ENCODE measurements around the gene RFX3. TPM values are rescaled to one million over a fixed set of nuclear protein-coding genes. Genes with fewer than 3 reads are reported as not detected.

Gene RFX3
- total and polyA plus RNA-seq, 2 donors (not counting 3 experiments of a cell fraction or from before 2014, with no cell fraction given), result 4.8 to 10.5 TPM

- Histone ChIP-seq H3K4me1 (ENCODE audit: control insufficient read depth, extremely low read depth, insufficient read depth, low read length) (no peaks in the 10 kb centered on the region), H3K4me3 (replicated peaks in 1 of 3; ENCODE audit: insufficient read depth in 1 of 3, low read depth in 1 of 3, low read length in 3 of 3) (no peak overlapping the region), H3K36me3 (ENCODE audit: control insufficient read depth in 2 of 2, extremely low read depth in 1 of 2, insufficient read depth in 2 of 2, low read length in 2 of 2) (no peaks in the 10 kb centered on the region), H2AFZ (ENCODE audit: low read depth, low read length) (no peak overlapping the region), H3K9me3 (replicated peaks; ENCODE audit: control insufficient read depth, insufficient read depth, low read length) (no peaks in the 10 kb centered on the region), H3K79me2 (ENCODE audit: control insufficient read depth, insufficient read depth, low read length) (no peaks in the 10 kb centered on the region), H3K9ac (replicated peaks; ENCODE audit: extremely low read depth, insufficient read depth, low read length) (no peak overlapping the region), H4K20me1 (replicated peaks; ENCODE audit: control insufficient read depth, extremely low read depth, insufficient read depth, low read length) (no peaks in the 10 kb centered on the region), H3K27ac (ENCODE audit: insufficient read depth, low read depth, low read length) (no peak overlapping the region), H3K9me1 (replicated peaks; ENCODE audit: control insufficient read depth, extremely low read depth, insufficient read depth, low read length) (no peaks in the 10 kb centered on the region), H3K4me2 (ENCODE audit: insufficient read depth, low read length) (no peak overlapping the region), H3K27me3 (ENCODE audit: control insufficient read depth in 2 of 2, insufficient read depth in 2 of 2, low read length in 2 of 2) (no peaks in the 10 kb centered on the region)
- no TSS peak for BruUV-seq (replicated peaks)
- POLR2A ChIA-PET, result no interaction called here
- dilution Hi-C loops (cut with MboI; ENCODE audit: extremely low pct_ligation_motif_present, low sequenced_read_pairs) (no loop called here), intact Hi-C loops (cut with micrococcal nuclease) (loop anchor here (10.0 kb wide), 1 partner anchor 391 kb away; no protein-coding TSS in a partner anchor)
- no peak for DNase-seq (ENCODE audit: low read depth, low spot score)
- TF ChIP-seq POLR2A (IDR thresholded peaks at IDR 0.05; ENCODE audit: low read depth, low read length), result no peak
- no peak for TF ChIP-seq GATA2 (IDR thresholded peaks at IDR 0.05; ENCODE audit: insufficient read depth, insufficient read length, low read depth, low read length)
- no peak for TF ChIP-seq MAX (IDR thresholded peaks at IDR 0.05; ENCODE audit: insufficient read depth, insufficient read length)
- no peak for TF ChIP-seq CTCF (IDR thresholded peaks at IDR 0.05; ENCODE audit: extremely low read depth in 1 of 2, insufficient read depth in 1 of 2, low read depth in 1 of 2, low read length in 2 of 2)
- TF ChIP-seq FOS (IDR thresholded peaks at IDR 0.05; ENCODE audit: borderline replicate concordance, insufficient read depth, low read length), result no peak
- no peak for TF ChIP-seq POLR2AphosphoS5 (IDR thresholded peaks at IDR 0.05; ENCODE audit: insufficient read depth, low read depth, low read length)
- TF ChIP-seq MYC (IDR thresholded peaks at IDR 0.05; ENCODE audit: low read depth, low read length), result no peak
- no peak for TF ChIP-seq EZH2 (IDR thresholded peaks at IDR 0.05; ENCODE audit: borderline replicate concordance, low read depth, low read length, severe bottlenecking)
- TF ChIP-seq JUN (IDR thresholded peaks at IDR 0.05; ENCODE audit: borderline replicate concordance, insufficient read depth, insufficient read length, low read depth), result no peak
- CTCF ChIA-PET, result interaction anchor here (3.7 kb wide), 1 partner anchor 195 kb away, joined by 15 read pairs; no protein-coding TSS in a partner anchor
- no peak for FAIRE-seq
Measured at GRCh38 chr9:3246241-3246640, 279.6 kb downstream of the RFX3 start.
